Liver (tissue), 3 donors: Measurements from ENCODE around the gene CSTF3.

Experiments used
- CTCF ChIP-seq: fragments of 150-350 bp; IDR thresholded peaks from 2 replicates; pipeline ENCODE4 v1.5.1; 2017; ENCODE audit warnings: improper control_type of control experiment, low read depth, low read length; ENCODE audit not compliant: missing input control
- SP1 ChIP-seq: IDR thresholded peaks from 2 replicates; pipeline ENCODE4 v1.6.1; 2018; ENCODE audit warnings: antibody characterized with exemption, mild to moderate bottlenecking
- TAF1 ChIP-seq: conservative IDR thresholded peaks from 2 replicates; pipeline ENCODE4 v1.6.1; 2016; ENCODE audit warnings: antibody characterized with exemption, mild to moderate bottlenecking
- ZBTB33 ChIP-seq: IDR thresholded peaks from 2 replicates; pipeline ENCODE4 v1.6.1; 2016; ENCODE audit warnings: antibody characterized with exemption
- donor health status: healthy.
- donor health status: healthy.

GRCh38 chr11:33187998-33188722 is 26.9 kb upstream of the CSTF3 start:
- no peak for TF ChIP-seq SP1
- no peak for TF ChIP-seq CTCF
- no peak for TF ChIP-seq TAF1
- TF ChIP-seq ZBTB33: no peak
